Measurements from ENCODE around the gene UBAC1. TPM values are rescaled to one million over a fixed set of nuclear protein-coding genes. Genes with fewer than 3 reads are reported as not detected.

Gene UBAC1
- total RNA-seq, 1 donor from 2014 or later: 107 TPM

- intact Hi-C loops (cut with DNase I): no loop called here
- DNase-seq (no peak), ATAC-seq (ENCODE audit: poor library complexity) (no peak)
Measured at GRCh38 chr9:135997090-135998015, 36.2 kb upstream of the UBAC1 start.

DNA sequence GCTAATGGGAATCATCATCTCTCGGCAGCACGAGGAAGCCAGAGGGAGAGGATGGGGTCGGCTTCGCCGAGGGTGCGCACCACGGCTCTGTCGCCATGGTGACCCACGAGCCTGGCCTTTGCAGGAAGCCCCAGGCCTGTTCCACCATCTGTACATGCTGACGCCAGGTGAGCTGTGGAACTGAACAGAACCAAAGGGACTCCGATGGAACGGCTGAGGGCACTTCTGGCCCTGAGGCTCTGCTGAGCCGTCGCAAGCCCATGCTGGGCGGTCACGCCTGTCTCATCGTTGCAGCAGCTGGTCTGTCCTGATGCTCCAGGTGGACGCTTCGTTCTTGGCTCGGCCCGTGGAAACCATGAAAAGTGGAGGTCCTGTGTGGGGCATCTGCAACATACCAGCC is 34.6 kb upstream of the UBAC1 start:
- intact Hi-C loops (cut with DNase I): no loop called here
- DNase-seq (no peak), ATAC-seq (ENCODE audit: poor library complexity) (no peak)

GRCh38 chr9:135994501-135995192 is 33.5 kb upstream of the UBAC1 start:
- no peak for DNase-seq
- intact Hi-C loops (cut with DNase I): no loop called here
- no peak for ATAC-seq (ENCODE audit: poor library complexity)

DNA sequence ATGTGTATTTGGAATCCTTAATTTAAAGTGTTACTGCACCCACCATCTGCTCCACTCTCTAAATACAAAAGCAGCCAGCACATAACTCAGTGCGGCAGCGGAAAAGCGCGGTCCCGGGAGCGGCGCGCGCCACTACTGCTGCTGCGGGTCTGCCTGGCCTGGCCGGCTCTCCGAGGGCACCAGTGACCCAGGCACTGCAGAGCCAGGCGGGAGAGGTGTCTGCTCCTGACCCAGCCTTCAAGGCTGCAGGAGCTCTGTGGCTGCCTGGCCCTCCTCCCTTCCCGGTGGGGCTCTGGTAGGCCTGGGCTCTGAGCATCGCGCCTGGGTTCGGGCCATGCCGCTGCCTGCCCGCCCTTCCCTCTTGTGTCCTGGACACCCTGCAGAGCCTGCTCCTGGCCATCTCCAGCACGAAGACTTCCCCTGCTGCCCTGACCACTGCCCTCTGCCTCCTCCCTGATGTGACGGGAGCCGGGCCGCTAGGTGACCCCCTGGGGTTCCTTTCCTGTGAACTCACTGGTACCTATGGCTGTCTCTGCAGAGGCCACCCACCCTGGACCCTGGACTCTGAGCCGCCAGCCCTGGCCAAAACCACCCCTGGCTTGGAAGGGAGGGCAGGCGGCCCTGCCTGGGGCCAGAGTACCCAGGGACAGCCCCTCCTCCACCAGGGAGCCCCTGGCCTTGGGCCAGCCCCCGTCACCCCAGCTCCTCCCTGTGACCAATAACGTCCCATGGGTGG is 32.8 kb upstream of the UBAC1 start:
- intact Hi-C loops (cut with DNase I): no loop called here

DNA sequence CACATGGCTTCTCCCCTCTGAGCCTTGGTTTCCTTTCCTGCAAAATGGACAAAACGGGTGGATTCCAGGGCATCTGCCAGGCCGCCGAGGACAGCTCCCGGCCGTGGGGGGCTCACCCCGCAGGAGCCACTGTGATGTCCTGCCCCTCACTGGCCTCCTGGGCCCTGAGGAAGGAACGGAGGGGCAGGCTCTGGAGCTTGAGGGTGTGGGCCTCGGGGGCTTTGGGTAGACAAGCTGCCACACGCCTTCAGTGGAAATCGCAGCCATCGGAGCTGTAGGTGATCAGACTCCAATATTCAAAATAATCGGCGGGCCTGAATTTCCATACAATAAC is 32.2 kb upstream of the UBAC1 start:
- intact Hi-C loops (cut with DNase I): no loop called here
- ATAC-seq (ENCODE audit: poor library complexity) (no peak), DNase-seq (no peak)

More for the DNA sequence above, 32.8 kb upstream of the UBAC1 start:
- no peak for ATAC-seq (ENCODE audit: poor library complexity)
- DNase-seq: no peak

- intact Hi-C loops (cut with DNase I): no loop called here
- ATAC-seq (ENCODE audit: poor library complexity): peak; percentile 93
- peak; percentile 93 for DNase-seq
Measured at GRCh38 chr9:135992486-135993408, 31.6 kb upstream of the UBAC1 start.

DNA sequence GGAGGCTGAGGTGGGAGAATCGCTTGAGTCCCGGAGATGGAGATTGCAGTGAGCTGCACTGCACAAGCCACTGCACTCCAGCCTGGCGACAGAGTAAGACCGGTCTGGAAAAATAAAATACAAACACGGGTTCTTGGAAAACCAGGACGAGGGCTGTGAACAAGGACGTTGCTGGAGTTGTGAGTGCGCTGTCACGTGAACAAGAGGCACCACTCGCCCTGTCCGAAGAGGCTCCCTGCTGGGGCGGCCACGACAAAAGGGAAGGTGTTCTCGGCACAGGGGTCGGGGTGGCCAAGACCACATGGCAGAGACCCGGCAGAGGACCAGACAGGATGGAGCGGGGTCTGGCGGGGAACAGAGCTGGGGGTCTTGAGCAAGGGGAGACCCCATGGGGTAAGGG is 30.6 kb upstream of the UBAC1 start:
- intact Hi-C loops (cut with DNase I): no loop called here
- DNase-seq: no peak

DNA sequence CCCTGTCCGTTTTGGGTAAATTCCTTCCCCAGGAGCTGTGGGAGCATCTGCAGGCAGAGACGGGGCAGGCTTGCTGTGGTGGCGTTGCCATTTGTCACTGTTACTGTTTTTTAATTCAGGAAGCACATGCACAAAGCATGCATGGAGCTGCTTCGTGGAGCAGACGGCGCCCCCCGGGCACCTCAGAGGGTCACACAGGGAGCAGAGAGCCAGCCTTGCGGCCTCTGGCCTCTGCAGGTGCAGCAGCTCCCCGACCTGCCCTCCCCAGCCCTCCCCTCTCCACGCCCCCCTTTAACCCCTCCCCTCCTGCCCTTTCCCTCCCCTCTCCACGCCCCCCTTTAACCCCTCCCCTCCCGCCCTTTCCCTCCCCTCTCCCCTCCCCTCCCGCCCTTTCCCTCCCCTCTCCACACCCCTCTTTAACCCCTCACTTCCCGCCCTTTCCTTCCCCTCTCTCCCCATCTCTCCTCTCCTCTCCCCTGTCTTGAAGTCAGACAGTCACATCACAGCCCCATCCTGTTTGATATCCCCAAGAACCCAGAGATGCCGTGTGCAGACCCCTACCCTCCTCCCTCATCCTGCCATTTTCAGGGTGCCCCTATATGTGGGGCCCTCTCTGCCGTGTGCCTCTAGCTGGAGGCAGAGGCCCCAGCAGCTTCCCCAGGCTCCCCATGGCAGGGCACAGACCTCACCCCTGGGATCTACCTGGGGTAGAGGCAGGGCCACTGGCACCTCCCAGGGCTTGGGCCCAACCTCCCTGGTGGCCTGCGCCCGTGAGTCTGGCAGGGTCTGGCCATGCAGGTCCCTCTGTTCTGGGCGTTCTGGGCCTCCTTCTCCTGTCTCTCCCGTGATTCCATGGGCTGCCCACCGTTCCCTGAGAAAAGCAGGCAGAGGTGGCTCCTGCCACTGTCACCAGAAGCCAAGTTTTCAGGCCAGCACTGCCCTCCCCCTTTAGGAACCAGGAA is 29.6 kb upstream of the UBAC1 start:
- DNase-seq (no peak), ATAC-seq (ENCODE audit: poor library complexity) (peak; percentile 22)
- intact Hi-C loops (cut with DNase I): no loop called here

More for the DNA sequence above, 30.6 kb upstream of the UBAC1 start:
- no peak for ATAC-seq (ENCODE audit: poor library complexity)

DNA sequence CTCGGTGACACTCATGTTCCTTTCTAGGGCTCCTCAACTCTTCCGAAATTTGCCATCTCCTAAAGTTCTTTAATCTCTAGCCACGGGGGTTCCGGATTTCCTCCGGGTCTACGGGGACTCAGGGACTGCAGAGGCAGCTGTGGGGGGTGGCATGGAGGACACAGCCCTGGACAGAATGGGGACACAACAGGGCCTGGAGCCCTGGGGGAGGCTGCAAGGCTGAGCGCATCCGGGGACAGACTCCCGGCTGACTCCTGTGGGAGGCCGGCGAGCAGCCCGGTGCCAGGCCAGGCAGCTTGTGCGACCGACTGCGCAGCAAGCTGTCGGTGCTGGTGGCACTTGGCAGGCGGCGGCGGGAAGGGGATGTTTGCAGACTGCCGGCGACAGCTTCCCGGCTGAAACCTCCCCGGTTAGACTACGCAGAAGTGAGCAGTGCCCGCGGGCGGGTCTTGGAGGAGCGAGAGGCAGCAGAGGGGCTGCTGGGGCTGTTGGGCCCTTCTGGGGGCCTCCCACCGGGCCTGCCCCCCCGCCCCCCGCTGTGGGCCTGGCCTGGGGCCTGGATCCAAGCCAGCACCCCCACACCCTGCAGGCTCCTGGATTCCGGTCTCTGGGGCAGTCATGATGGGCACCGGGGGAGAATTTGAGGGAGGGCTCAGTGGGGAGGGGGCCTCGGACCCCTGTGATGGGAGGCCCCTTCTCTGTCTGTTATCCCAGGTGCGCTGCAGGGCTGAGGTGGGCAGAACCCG is 28.7 kb upstream of the UBAC1 start:
- ATAC-seq (ENCODE audit: poor library complexity) (no peak), DNase-seq (peak; percentile 64)
- intact Hi-C loops (cut with DNase I): no loop called here

DNA sequence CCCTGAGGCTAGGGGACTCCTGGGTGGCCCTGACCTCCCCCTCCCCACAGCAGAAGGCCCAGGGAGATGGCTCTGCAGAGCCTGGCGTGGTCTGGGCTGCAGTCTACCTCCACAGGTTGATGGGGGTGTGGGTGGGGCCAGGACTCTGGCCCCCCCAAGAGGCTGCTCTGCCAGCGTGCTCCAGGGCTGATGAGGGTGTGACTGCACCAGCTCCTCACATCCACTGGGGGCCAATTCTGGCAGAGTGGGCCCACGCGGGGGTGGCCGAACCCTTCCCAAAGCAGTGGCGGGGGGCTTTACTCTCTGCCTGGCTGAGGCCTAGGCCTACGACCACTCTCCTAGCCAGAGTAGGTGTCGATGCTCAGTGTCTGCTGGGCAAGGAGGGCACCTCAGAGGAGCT is 28.0 kb upstream of the UBAC1 start:
- no peak for DNase-seq
- no peak for ATAC-seq (ENCODE audit: poor library complexity)
- intact Hi-C loops (cut with DNase I): no loop called here

- DNase-seq (no peak), ATAC-seq (ENCODE audit: poor library complexity) (no peak)
- intact Hi-C loops (cut with DNase I): no loop called here
Measured at GRCh38 chr9:135988493-135988892, 27.3 kb upstream of the UBAC1 start.

DNA sequence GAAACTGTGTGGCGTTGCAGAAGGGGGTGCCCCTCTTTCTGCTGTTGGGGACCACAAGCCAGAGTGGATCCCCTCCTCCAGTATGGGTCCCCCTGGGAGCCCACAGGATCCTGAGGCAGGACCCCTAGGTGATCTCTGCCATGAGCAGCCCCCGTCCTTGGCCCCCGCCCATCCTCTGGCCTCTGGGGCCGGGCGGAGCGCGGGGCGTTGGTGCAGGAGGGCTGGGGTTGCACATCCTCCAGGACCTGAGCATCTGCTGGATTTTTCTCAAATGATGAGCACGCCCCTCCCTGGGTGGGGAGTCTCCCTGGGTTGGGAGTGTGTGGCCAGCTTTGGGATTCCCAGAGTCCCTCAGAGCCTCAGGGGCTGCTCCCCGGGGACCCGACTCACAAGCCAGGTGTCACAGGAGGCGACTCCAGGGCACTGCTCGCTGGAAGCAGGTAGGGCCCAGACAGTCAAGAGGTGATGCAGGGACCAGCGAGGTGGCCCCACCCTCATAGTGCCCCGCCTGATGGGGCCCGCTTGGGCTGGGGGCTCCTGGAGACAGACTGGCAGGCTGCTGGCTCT is 26.7 kb upstream of the UBAC1 start:
- intact Hi-C loops (cut with DNase I): no loop called here
- DNase-seq: no peak
- ATAC-seq (ENCODE audit: poor library complexity): no peak

- no peak for ATAC-seq (ENCODE audit: poor library complexity)
- intact Hi-C loops (cut with DNase I): no loop called here
- DNase-seq: no peak
Measured at GRCh38 chr9:135986605-135987004, 25.4 kb upstream of the UBAC1 start.

DNA sequence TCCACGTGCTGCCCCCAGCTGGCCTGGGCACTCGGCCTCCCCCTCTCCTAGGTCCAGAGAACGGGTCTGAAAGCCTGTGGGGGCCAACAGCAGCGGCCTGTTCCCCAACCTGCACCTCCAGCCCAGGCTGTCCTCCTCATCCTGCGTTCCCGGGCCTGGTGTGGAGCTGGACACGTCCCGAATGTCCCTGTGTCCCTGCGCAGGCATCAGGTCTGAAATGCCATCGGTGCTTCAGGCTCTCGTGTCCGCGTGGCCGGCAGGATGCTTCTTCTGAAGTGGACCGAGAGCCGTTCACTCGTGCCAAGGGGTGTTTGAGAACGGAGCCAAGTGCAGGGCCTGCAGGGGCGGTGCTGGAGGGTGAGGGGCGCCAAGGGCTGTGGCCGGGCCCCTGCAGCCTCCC is 24.7 kb upstream of the UBAC1 start:
- ATAC-seq (ENCODE audit: poor library complexity): no peak
- DNase-seq: no peak

GRCh38 chr9:135985459-135985774 is 24.2 kb upstream of the UBAC1 start:
- ATAC-seq (ENCODE audit: poor library complexity): no peak
- intact Hi-C loops (cut with DNase I): no loop called here

More for the DNA sequence above, 24.7 kb upstream of the UBAC1 start:
- intact Hi-C loops (cut with DNase I): no loop called here

DNA sequence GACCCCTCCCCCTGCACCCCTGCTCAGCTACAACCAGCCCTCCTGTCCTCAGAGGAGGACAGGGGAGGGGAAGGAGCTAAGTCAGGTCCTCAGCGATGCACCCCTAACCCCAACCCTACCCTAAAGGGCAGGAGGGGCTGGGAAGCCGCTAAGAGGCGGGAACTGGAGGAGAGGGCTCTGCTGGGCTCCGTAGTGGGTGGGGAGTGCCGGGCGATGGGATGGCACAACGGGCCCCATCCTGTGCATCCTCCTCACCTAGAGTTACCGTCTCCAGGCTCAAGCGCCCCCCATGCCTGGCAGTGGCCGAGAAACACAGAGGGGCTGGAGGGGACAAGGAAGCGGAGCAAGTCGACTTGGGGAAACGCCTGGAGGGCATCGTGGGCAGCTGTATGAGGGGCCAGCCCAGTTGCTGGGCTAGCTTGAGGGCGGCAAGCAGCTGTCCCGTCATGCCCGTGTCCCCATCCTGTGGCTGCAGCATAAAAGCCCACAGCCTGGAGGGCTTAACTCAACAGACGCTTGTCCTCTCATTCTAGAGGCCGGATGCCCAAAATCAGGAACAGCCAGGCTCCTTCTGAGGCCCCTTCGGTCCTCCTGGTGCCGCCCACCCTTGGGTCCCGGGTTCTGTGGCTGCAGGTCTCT is 23.0 kb upstream of the UBAC1 start:
- intact Hi-C loops (cut with DNase I): no loop called here
- DNase-seq: no peak

More at GRCh38 chr9:135985459-135985774, 24.2 kb upstream of the UBAC1 start:
- no peak for DNase-seq

More for the DNA sequence above, 23.0 kb upstream of the UBAC1 start:
- no peak for ATAC-seq (ENCODE audit: poor library complexity)
